Keratinocyte (primary cell): ENCODE data around the gene LRRFIP2. TPM values are rescaled to one million over a fixed set of nuclear protein-coding genes. Genes with fewer than 3 reads are reported as not detected.

Experiments used
- DNase-seq: peaks from one replicate; pipeline ENCODE4 v3.0.0-alpha.2; 2011; ENCODE audit warnings: low read depth, missing footprints, low spot score
- FAIRE-seq: peaks from 2 replicates; lab custom pipeline; 2011; peaks lifted over from hg19 to GRCh38; lab: Jason Lieb, UNC
- H2AFZ ChIP-seq: 2 replicates; pipeline ENCODE4 v1.6.0; 2012; ENCODE audit warnings: low read length, control low read depth, inconsistent platforms; ENCODE audit not compliant: control insufficient read depth
- H3K27ac ChIP-seq: 2 replicates; pipeline ENCODE4 v1.5.1; 2011; ENCODE audit warnings: low read length; ENCODE audit not compliant: control insufficient read depth, insufficient read depth
- H3K27me3 ChIP-seq: 3 replicates; pipeline ENCODE4 v1.6.0; 2011; ENCODE audit warnings: low read length; ENCODE audit not compliant: control insufficient read depth, insufficient read depth; ENCODE audit errors: extremely low read depth
- H3K36me3 ChIP-seq, 2 experiments: 2 replicates in 1 of 2; 3 replicates in 1 of 2; pipeline ENCODE4 v1.5.1; 2011; ENCODE audit warnings: low read length in 2 of 2, mild to moderate bottlenecking in 1 of 2; ENCODE audit not compliant: control insufficient read depth in 2 of 2, insufficient read depth in 2 of 2; ENCODE audit errors: extremely low read depth in 1 of 2
- H3K4me1 ChIP-seq: 3 replicates; pipeline ENCODE4 v1.5.1; 2011; ENCODE audit warnings: low read length; ENCODE audit not compliant: control insufficient read depth, insufficient read depth; ENCODE audit errors: extremely low read depth
- H3K4me2 ChIP-seq: 3 replicates; pipeline ENCODE4 v1.6.0; 2011; ENCODE audit warnings: low read depth, low read length; ENCODE audit not compliant: control insufficient read depth, insufficient read depth; ENCODE audit errors: extremely low read depth
- H3K4me3 ChIP-seq, 3 experiments: fragments of 200-600 bp in 1 of 3; sonication (generic) in 1 of 3; 2 replicates in 2 of 3; 3 replicates in 1 of 3; pipeline ENCODE4 v1.5.1; 2011 to 2016; ENCODE audit warnings: low read length in 3 of 3, mild to moderate bottlenecking in 3 of 3, control low read depth in 2 of 3, inconsistent platforms in 1 of 3, low read depth in 1 of 3, mixed read lengths in 1 of 3, mixed run types in 1 of 3, moderate library complexity in 1 of 3; ENCODE audit not compliant: control insufficient read depth in 2 of 3, insufficient read depth in 2 of 3; ENCODE audit errors: extremely low read depth in 1 of 3
- H3K79me2 ChIP-seq: 2 replicates; pipeline ENCODE4 v1.6.0; 2012; ENCODE audit warnings: low read length; ENCODE audit not compliant: control insufficient read depth, insufficient read depth
- H3K9ac ChIP-seq: 3 replicates; pipeline ENCODE4 v1.6.0; 2011; ENCODE audit warnings: low read length; ENCODE audit not compliant: control insufficient read depth, insufficient read depth; ENCODE audit errors: extremely low read depth
- H3K9me1 ChIP-seq: 3 replicates; pipeline ENCODE4 v1.6.0; 2011; ENCODE audit warnings: low read length; ENCODE audit not compliant: control insufficient read depth, insufficient read depth; ENCODE audit errors: extremely low read depth
- H3K9me3 ChIP-seq: 2 replicates; pipeline ENCODE4 v1.5.1; 2012; ENCODE audit warnings: low read depth, low read length; ENCODE audit not compliant: control insufficient read depth
- H4K20me1 ChIP-seq: 3 replicates; pipeline ENCODE4 v1.6.0; 2011; ENCODE audit warnings: low read length; ENCODE audit not compliant: control insufficient read depth, insufficient read depth; ENCODE audit errors: extremely low read depth
- EZH2 ChIP-seq: IDR thresholded peaks from one replicate; pipeline ENCODE4 v1.6.1; 2012; ENCODE audit warnings: inconsistent platforms, mild to moderate bottlenecking, low read length, moderate library complexity
- dilution Hi-C: fragments of 300-500 bp; cut with MboI; formaldehyde crosslinking; loops from one replicate; pipeline ENCODE4 v1.7.0; 2020; ENCODE audit warnings: low sequenced_read_pairs; ENCODE audit not compliant: extremely low pct_ligation_motif_present
- polyA plus RNA-seq, 5 experiments: library from polyadenylated mRNA; depleted of rRNA in 3 of 5; stranded (reverse) in 3 of 5; stranded (forward) in 1 of 5; unstranded in 1 of 5; fragments of >200 nt; gene quantifications; 1 replicate in 1 of 5; 2 replicates in 3 of 5; 3 replicates in 1 of 5; pipeline versions ENCODE4 v1.2.1 to v1.2.3, GENCODE V29; 2011 to 2012; ENCODE audit warnings: missing spikeins in 2 of 5, low read depth in 1 of 5, low replicate concordance in 1 of 5
- TF ChIP-seq, protein P1 (sequence below), 3 experiments: IDR thresholded peaks in 1 of 3; conservative IDR thresholded peaks in 1 of 3; optimal IDR thresholded peaks in 1 of 3; 2 replicates in 2 of 3; 3 replicates in 1 of 3; pipeline versions ENCODE3 to v1.5.1; 2011; ENCODE audit warnings: low read length in 3 of 3, mild to moderate bottlenecking in 3 of 3, moderate library complexity in 2 of 3, control low read depth in 1 of 3, inconsistent platforms in 1 of 3; ENCODE audit not compliant: insufficient read depth in 2 of 3; ENCODE audit errors: extremely low read depth in 1 of 3

LRRFIP2 gene
- polyA plus RNA-seq, 1 donor (not counting 4 experiments of a cell fraction or from before 2014, with no cell fraction given) = 70.3 TPM

DNA sequence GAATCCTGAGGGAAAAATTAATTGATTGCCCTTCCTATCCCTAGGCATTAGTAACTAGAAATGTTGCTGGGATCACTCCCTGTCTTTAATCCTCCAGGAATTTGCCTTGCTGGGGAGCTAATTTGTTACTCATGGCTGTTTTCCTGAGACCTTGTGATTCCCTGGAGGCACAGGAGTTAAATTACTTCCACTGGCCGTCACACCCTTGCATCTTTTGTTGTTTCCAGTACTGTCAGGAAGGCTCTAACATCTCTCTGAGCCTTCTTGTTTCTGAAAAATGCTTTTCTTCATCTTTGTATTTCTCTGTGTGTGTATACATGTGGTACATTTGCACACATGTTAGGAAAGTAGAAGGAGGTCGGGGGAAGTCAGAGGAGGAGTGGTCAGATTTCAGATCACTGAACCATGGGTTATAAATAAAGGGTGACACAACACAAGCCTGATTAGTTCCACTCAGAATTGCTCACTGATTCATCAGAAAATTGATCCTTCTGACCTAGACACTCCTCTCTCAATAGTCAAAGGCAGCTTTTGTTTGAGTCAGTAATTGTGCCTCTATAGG lies 23.5 kb upstream of the LRRFIP2 start:
- FAIRE-seq = peak; percentile 80
- no peak for DNase-seq
- Histone ChIP-seq H3K4me3 (peak overlapping the region in 1 of 3 experiments; percentile 14), H3K27ac (peak overlapping the region; percentile 23), H3K4me2 (peak overlapping the region; percentile 36), H3K27me3 (no peaks in the 10 kb centered on the region), H3K9me3 (no peaks in the 10 kb centered on the region), H3K36me3 (no peaks in the 10 kb centered on the region), H3K9me1 (no peaks in the 10 kb centered on the region), H4K20me1 (no peaks in the 10 kb centered on the region), H3K9ac (no peak overlapping the region), H3K79me2 (no peaks in the 10 kb centered on the region), H3K4me1 (peaks cover 27% of the 10 kb centered on the region), H2AFZ (no peak overlapping the region)
- dilution Hi-C loops = no loop called here
- TF ChIP-seq, protein P1, sequence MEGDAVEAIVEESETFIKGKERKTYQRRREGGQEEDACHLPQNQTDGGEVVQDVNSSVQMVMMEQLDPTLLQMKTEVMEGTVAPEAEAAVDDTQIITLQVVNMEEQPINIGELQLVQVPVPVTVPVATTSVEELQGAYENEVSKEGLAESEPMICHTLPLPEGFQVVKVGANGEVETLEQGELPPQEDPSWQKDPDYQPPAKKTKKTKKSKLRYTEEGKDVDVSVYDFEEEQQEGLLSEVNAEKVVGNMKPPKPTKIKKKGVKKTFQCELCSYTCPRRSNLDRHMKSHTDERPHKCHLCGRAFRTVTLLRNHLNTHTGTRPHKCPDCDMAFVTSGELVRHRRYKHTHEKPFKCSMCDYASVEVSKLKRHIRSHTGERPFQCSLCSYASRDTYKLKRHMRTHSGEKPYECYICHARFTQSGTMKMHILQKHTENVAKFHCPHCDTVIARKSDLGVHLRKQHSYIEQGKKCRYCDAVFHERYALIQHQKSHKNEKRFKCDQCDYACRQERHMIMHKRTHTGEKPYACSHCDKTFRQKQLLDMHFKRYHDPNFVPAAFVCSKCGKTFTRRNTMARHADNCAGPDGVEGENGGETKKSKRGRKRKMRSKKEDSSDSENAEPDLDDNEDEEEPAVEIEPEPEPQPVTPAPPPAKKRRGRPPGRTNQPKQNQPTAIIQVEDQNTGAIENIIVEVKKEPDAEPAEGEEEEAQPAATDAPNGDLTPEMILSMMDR (optimal IDR thresholded peaks at IDR 0.05 in 1 of 3, IDR thresholded peaks at IDR 0.05 in 1 of 3, conservative IDR thresholded peaks at IDR 0.05 in 1 of 3; ENCODE audit: extremely low read depth in 1 of 3, insufficient read depth in 2 of 3, low read length in 3 of 3) = no peak
- TF ChIP-seq EZH2 = no peak

DNA sequence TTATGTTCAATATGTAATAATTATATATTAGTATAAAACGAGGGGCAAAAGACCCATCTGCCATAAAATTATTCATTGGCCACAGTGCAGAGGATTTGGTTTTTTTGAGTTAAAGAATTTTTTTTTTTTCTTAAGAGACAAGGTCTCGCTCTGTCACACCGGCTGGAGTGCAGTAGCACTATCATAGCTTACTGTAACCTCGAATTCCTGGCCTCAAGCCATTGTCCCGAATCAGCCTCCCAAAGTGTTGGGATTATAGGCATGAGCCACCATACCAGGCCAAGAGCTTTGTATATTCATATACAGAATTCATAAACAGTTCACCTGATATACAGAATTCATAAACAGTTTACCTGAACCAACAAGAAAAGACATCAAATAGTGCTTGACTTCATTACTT lies 20.2 kb upstream of the LRRFIP2 start:
- Histone ChIP-seq H3K27ac (no peak overlapping the region), H3K4me1 (peaks cover 27% of the 10 kb centered on the region), H3K9me3 (no peaks in the 10 kb centered on the region), H4K20me1 (no peaks in the 10 kb centered on the region), H3K4me3 (no peak overlapping the region), H3K9me1 (no peaks in the 10 kb centered on the region), H3K79me2 (no peaks in the 10 kb centered on the region), H3K36me3 (no peaks in the 10 kb centered on the region), H2AFZ (no peak overlapping the region), H3K4me2 (no peak overlapping the region), H3K27me3 (no peaks in the 10 kb centered on the region), H3K9ac (no peak overlapping the region)
- FAIRE-seq = no peak
- DNase-seq = no peak
- TF ChIP-seq EZH2 = no peak
- TF ChIP-seq, protein P1 (optimal IDR thresholded peaks at IDR 0.05 in 1 of 3, IDR thresholded peaks at IDR 0.05 in 1 of 3, conservative IDR thresholded peaks at IDR 0.05 in 1 of 3; ENCODE audit: extremely low read depth in 1 of 3, insufficient read depth in 2 of 3, low read length in 3 of 3) = no peak
- dilution Hi-C loops = no loop called here
